Measurements from ENCODE around the gene TOM1L2. TPM values are rescaled to one million over a fixed set of nuclear protein-coding genes. Genes with fewer than 3 reads are reported as not detected.

Gene TOM1L2
- total and polyA plus RNA-seq, 2 donors (not counting 1 experiment from before 2014, with no cell fraction given) = 33.9 to 35.9 TPM

- Histone ChIP-seq H3K4me1 (ENCODE audit: control insufficient read depth, extremely low read depth, insufficient read depth, low read length) (peaks cover 30% of the 10 kb centered on the region), H3K9ac (ENCODE audit: insufficient read depth, low read length) (no peak overlapping the region), H3K79me2 (ENCODE audit: control insufficient read depth, insufficient read depth, low read length) (peaks cover 81% of the 10 kb centered on the region), H3K4me3 (replicated peaks in 1 of 4; ENCODE audit: control extremely low read depth in 1 of 4, insufficient read depth in 1 of 4, low read depth in 3 of 4, low read length in 4 of 4) (no peak overlapping the region), H3K4me2 (ENCODE audit: extremely low read depth, insufficient read depth, low read length) (no peak overlapping the region), H3K9me3 (ENCODE audit: control insufficient read depth, insufficient read depth, low read depth, low read length) (no peaks in the 10 kb centered on the region), H4K20me1 (ENCODE audit: control insufficient read depth, extremely low read depth, insufficient read depth, low read length) (no peaks in the 10 kb centered on the region), H3K36me3 (ENCODE audit: control insufficient read depth, insufficient read depth, low read length) (peaks cover 4% of the 10 kb centered on the region), H3K27me3 (ENCODE audit: control insufficient read depth, insufficient read depth, low read length) (no peaks in the 10 kb centered on the region), H2AFZ (ENCODE audit: low read length) (no peak overlapping the region), H3K27ac (ENCODE audit: insufficient read depth, low read length) (no peak overlapping the region)
- DNase-seq (ENCODE audit: low read depth in 2 of 2) = no peak
- TF ChIP-seq EZH2 (IDR thresholded peaks at IDR 0.05; ENCODE audit: low read length, missing control alignments) (no peak), CTCF (conservative IDR thresholded peaks at IDR 0.05 in 1 of 2, IDR thresholded peaks at IDR 0.05 in 1 of 2; ENCODE audit: low read depth in 1 of 2, low read length in 2 of 2) (no peak)
Measured at GRCh38 chr17:17826942-17827785, 145.0 kb downstream of the TOM1L2 start.

GRCh38 chr17:17826342-17826713 is 145.9 kb downstream of the TOM1L2 start:
- no peak overlapping the region for H3K4me3 ChIP-seq (replicated peaks in 1 of 4; ENCODE audit: control extremely low read depth in 1 of 4, insufficient read depth in 1 of 4, low read depth in 3 of 4, low read length in 4 of 4)
- H4K20me1 ChIP-seq (ENCODE audit: control insufficient read depth, extremely low read depth, insufficient read depth, low read length) = no peaks in the 10 kb centered on the region
- no peaks in the 10 kb centered on the region for H3K9me3 ChIP-seq (ENCODE audit: control insufficient read depth, insufficient read depth, low read depth, low read length)
- H3K4me1 ChIP-seq (ENCODE audit: control insufficient read depth, extremely low read depth, insufficient read depth, low read length) = peaks cover 38% of the 10 kb centered on the region
- no peaks in the 10 kb centered on the region for H3K27me3 ChIP-seq (ENCODE audit: control insufficient read depth, insufficient read depth, low read length)
- TF ChIP-seq EZH2 (IDR thresholded peaks at IDR 0.05; ENCODE audit: low read length, missing control alignments) (no peak), CTCF (conservative IDR thresholded peaks at IDR 0.05 in 1 of 2, IDR thresholded peaks at IDR 0.05 in 1 of 2; ENCODE audit: low read depth in 1 of 2, low read length in 2 of 2) (no peak)
- no peak overlapping the region for H3K27ac ChIP-seq (ENCODE audit: insufficient read depth, low read length)
- no peak overlapping the region for H3K9ac ChIP-seq (ENCODE audit: insufficient read depth, low read length)
- H3K36me3 ChIP-seq (ENCODE audit: control insufficient read depth, insufficient read depth, low read length) = peaks cover 3% of the 10 kb centered on the region
- H3K79me2 ChIP-seq (ENCODE audit: control insufficient read depth, insufficient read depth, low read length) = peaks cover 81% of the 10 kb centered on the region
- H2AFZ ChIP-seq (ENCODE audit: low read length) = no peak overlapping the region
- no peak for DNase-seq (ENCODE audit: low read depth in 2 of 2)
- H3K4me2 ChIP-seq (ENCODE audit: extremely low read depth, insufficient read depth, low read length) = no peak overlapping the region

GRCh38 chr17:17824783-17825614 is 147.2 kb downstream of the TOM1L2 start:
- Histone ChIP-seq H3K79me2 (ENCODE audit: control insufficient read depth, insufficient read depth, low read length) (peaks cover 82% of the 10 kb centered on the region), H3K9ac (ENCODE audit: insufficient read depth, low read length) (no peak overlapping the region), H4K20me1 (ENCODE audit: control insufficient read depth, extremely low read depth, insufficient read depth, low read length) (no peaks in the 10 kb centered on the region), H3K36me3 (ENCODE audit: control insufficient read depth, insufficient read depth, low read length) (peaks cover 9% of the 10 kb centered on the region), H3K4me3 (replicated peaks in 1 of 4; ENCODE audit: control extremely low read depth in 1 of 4, insufficient read depth in 1 of 4, low read depth in 3 of 4, low read length in 4 of 4) (no peak overlapping the region), H3K4me1 (ENCODE audit: control insufficient read depth, extremely low read depth, insufficient read depth, low read length) (peaks cover 47% of the 10 kb centered on the region), H3K4me2 (ENCODE audit: extremely low read depth, insufficient read depth, low read length) (peak overlapping the region; percentile 63), H2AFZ (ENCODE audit: low read length) (no peak overlapping the region), H3K27ac (ENCODE audit: insufficient read depth, low read length) (peak overlapping the region; percentile 79), H3K9me3 (ENCODE audit: control insufficient read depth, insufficient read depth, low read depth, low read length) (no peaks in the 10 kb centered on the region), H3K27me3 (ENCODE audit: control insufficient read depth, insufficient read depth, low read length) (no peaks in the 10 kb centered on the region)
- DNase-seq (ENCODE audit: low read depth in 2 of 2) = no peak
- TF ChIP-seq CTCF (conservative IDR thresholded peaks at IDR 0.05 in 1 of 2, IDR thresholded peaks at IDR 0.05 in 1 of 2; ENCODE audit: low read depth in 1 of 2, low read length in 2 of 2) (no peak), EZH2 (IDR thresholded peaks at IDR 0.05; ENCODE audit: low read length, missing control alignments) (no peak)

All from fibroblast of lung (primary cell).